ENCODE data around the gene TMEM62. TPM values are rescaled to one million over a fixed set of nuclear protein-coding genes. Genes with fewer than 3 reads are reported as not detected.

The TMEM62 gene
- total and polyA plus RNA-seq, 2 experiments from 2014 or later, result 17.3 to 34.0 TPM

DNA sequence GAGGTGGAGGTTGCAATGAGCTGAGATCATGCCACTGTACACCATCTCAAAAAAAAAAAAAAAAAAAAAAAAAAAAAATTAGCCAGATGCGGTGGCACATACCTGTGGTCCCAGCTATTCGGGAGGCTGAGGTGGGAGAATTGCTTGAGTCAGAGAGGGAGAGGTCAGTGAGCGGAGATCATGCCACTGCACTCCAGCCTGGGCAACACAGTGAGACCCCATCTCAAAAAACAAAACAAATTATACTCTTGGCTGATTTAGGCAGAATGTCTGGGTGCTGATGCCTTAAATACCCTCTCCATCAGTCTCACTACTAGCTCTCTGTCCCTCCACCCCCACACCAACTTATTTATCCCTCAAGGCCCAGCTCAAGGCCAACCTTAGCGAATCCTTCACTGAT, 41.5 kb upstream of the TMEM62 start:
- Histone ChIP-seq H2AFZ (no peak overlapping the region), H3K79me2 (peaks cover 86% of the 10 kb centered on the region), H3K4me1 (ENCODE audit: insufficient read depth) (peaks cover 24% of the 10 kb centered on the region), H3K4me3 (no peak overlapping the region), H3K9me3 (ENCODE audit: low read depth) (no peaks in the 10 kb centered on the region), H3K36me3 (replicated peaks; ENCODE audit: insufficient read depth, low read depth) (no peaks in the 10 kb centered on the region), H3K27ac (no peak overlapping the region), H4K20me1 (ENCODE audit: insufficient read depth, poor library complexity, severe bottlenecking) (peaks cover 14% of the 10 kb centered on the region), H3K27me3 (no peaks in the 10 kb centered on the region), H3K4me2 (no peak overlapping the region), H3K9me2 (replicated peaks; ENCODE audit: insufficient read depth) (no peaks in the 10 kb centered on the region)
- WGBS (ENCODE audit: low lambda C conversion rate, missing lambda C conversion rate), result 100% methylated on average over 4 of the region's 4 CpGs
- TF ChIP-seq EZH2phosphoT487 (IDR thresholded peaks at IDR 0.05; ENCODE audit: low read depth, severe bottlenecking, unreplicated experiment) (no peak), CTCF (IDR thresholded peaks at IDR 0.05; ENCODE audit: poor library complexity) (no peak), EZH2 (IDR thresholded peaks at IDR 0.05; ENCODE audit: borderline replicate concordance) (no peak)
- DNase-seq (ENCODE audit: low spot score), result no peak

DNA sequence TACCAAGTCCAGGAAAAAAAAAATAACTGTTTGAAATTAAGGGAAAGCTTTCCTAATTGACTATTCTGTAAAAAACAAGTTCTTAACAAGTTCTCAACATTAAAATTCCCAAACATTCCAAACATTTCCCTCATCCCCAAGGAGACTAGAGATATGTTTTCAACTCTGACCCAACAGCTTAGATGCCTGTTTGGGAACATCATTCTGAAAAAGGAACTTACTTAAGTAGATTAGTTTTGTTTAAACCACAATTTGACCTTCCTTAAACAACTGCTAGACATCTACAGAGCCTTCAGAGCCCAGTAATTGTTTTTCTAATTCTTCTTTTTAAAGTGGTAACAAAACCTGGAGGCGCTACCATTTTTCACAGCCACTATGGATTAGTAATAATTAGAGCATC, 40.4 kb upstream of the TMEM62 start:
- H3K27me3 ChIP-seq, result no peaks in the 10 kb centered on the region
- H3K9me2 ChIP-seq (replicated peaks; ENCODE audit: insufficient read depth), result no peaks in the 10 kb centered on the region
- DNase-seq (ENCODE audit: low spot score), result no peak
- H3K36me3 ChIP-seq (replicated peaks; ENCODE audit: insufficient read depth, low read depth), result no peaks in the 10 kb centered on the region
- H3K27ac ChIP-seq, result no peak overlapping the region
- H3K4me1 ChIP-seq (ENCODE audit: insufficient read depth), result peaks cover 24% of the 10 kb centered on the region
- no peaks in the 10 kb centered on the region for H3K9me3 ChIP-seq (ENCODE audit: low read depth)
- H3K79me2 ChIP-seq, result peaks cover 86% of the 10 kb centered on the region
- H4K20me1 ChIP-seq (ENCODE audit: insufficient read depth, poor library complexity, severe bottlenecking), result peaks cover 11% of the 10 kb centered on the region
- H2AFZ ChIP-seq, result no peak overlapping the region
- no peak overlapping the region for H3K4me2 ChIP-seq
- TF ChIP-seq CTCF (IDR thresholded peaks at IDR 0.05; ENCODE audit: poor library complexity), result no peak
- no peak for TF ChIP-seq EZH2phosphoT487 (IDR thresholded peaks at IDR 0.05; ENCODE audit: low read depth, severe bottlenecking, unreplicated experiment)
- no peak for TF ChIP-seq EZH2 (IDR thresholded peaks at IDR 0.05; ENCODE audit: borderline replicate concordance)
- WGBS (ENCODE audit: low lambda C conversion rate, missing lambda C conversion rate), result 96% methylated on average over 1 of the region's 1 CpG
- no peak overlapping the region for H3K4me3 ChIP-seq

DNA sequence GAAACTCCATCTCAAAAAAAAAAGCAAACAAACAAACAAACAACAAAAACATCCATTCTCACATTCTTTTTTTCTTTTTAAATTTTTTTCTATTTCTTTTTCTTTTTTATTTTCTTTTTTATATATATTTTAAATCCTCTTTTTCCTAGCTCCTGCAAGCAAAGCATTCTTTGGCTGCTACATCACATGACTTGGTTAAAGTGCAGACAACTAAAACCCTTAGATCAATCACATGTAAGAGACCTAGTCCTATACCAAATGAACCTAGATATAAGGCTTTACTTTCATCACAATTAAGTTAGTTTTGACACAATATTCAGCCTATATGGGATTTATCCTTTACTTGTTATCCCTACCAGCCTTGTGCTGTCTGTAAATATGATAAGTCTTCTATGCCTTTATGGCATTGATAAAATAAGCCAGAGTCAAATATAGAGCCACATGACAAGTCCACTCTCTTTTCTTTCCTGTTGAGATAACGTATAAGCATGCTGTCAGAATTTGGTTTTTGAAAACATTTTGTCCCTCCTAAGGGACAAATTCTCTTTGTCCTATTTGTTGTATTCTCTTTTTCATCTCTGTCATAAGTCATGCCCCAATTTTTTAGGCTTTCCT, 38.9 kb upstream of the TMEM62 start:
- H3K27me3 ChIP-seq, result no peaks in the 10 kb centered on the region
- TF ChIP-seq CTCF (IDR thresholded peaks at IDR 0.05; ENCODE audit: poor library complexity) (no peak), EZH2 (IDR thresholded peaks at IDR 0.05; ENCODE audit: borderline replicate concordance) (no peak), EZH2phosphoT487 (IDR thresholded peaks at IDR 0.05; ENCODE audit: low read depth, severe bottlenecking, unreplicated experiment) (no peak)
- no peaks in the 10 kb centered on the region for H3K36me3 ChIP-seq (replicated peaks; ENCODE audit: insufficient read depth, low read depth)
- H3K4me2 ChIP-seq, result no peak overlapping the region
- H2AFZ ChIP-seq, result no peak overlapping the region
- no peak for DNase-seq (ENCODE audit: low spot score)
- peaks cover 86% of the 10 kb centered on the region for H3K79me2 ChIP-seq
- H3K9me3 ChIP-seq (ENCODE audit: low read depth), result no peaks in the 10 kb centered on the region
- H3K27ac ChIP-seq, result peak overlapping the region; percentile 10
- WGBS (ENCODE audit: low lambda C conversion rate, missing lambda C conversion rate), result 67% methylated on average over 1 of the region's 1 CpG
- peaks cover 24% of the 10 kb centered on the region for H3K4me1 ChIP-seq (ENCODE audit: insufficient read depth)
- no peaks in the 10 kb centered on the region for H3K9me2 ChIP-seq (replicated peaks; ENCODE audit: insufficient read depth)
- no peak overlapping the region for H3K4me3 ChIP-seq
- peaks cover 11% of the 10 kb centered on the region for H4K20me1 ChIP-seq (ENCODE audit: insufficient read depth, poor library complexity, severe bottlenecking)

Measured in hepatocyte (in vitro differentiated cells).